ENCODE results near the gene EFHD1. TPM values are rescaled to one million over a fixed set of nuclear protein-coding genes. Genes with fewer than 3 reads are reported as not detected.
"Not testable (repeated sequence)": the region's sequence is repeated elsewhere in the genome, so short reads cannot be mapped to it uniquely, and the experiment has no call there.

EFHD1 gene
- total RNA-seq, 1 experiment from 2014 or later: 0.58 TPM

- no TSS peak for BruUV-seq (replicated peaks)
- POLR2A ChIA-PET (ENCODE audit: low non-redundant PET): interaction anchor here (0.7 kb wide), 1 partner anchor 918 kb away, joined by 7 read pairs; no protein-coding TSS in a partner anchor
- CTCF ChIA-PET: no interaction called here
Observed at GRCh38 chr2:232680006-232680405, 46.6 kb downstream of the EFHD1 start.

GRCh38 chr2:232681527-232681926 is 48.1 kb downstream of the EFHD1 start:
- ChIA-PET CTCF (interaction anchor here (1.1 kb wide), 1 partner anchor 12 kb away, joined by 3 read pairs; no protein-coding TSS in a partner anchor), POLR2A (ENCODE audit: low non-redundant PET) (no interaction called here)
- no peaks in the 10 kb centered on the region for H3K9me3 ChIP-seq (ENCODE audit: low read depth, low read length, poor library complexity, severe bottlenecking)
- H3K27me3 ChIP-seq (replicated peaks; ENCODE audit: insufficient read depth, low read depth, low read length, poor library complexity): no peaks in the 10 kb centered on the region
- TF ChIP-seq EZH2 (IDR thresholded peaks at IDR 0.05; ENCODE audit: borderline replicate concordance, low read depth, low read length, poor library complexity, severe bottlenecking) (no peak), CTCF (conservative IDR thresholded peaks at IDR 0.05; ENCODE audit: low read depth, low read length) (no peak)
- H3K4me1 ChIP-seq (ENCODE audit: insufficient read depth, low read length, poor library complexity, severe bottlenecking): no peaks in the 10 kb centered on the region
- intact Hi-C loops (cut with micrococcal nuclease; ENCODE audit: unreplicated experiment): no loop called here
- no peak overlapping the region for H3K4me3 ChIP-seq (ENCODE audit: low read depth, low read length, poor library complexity, severe bottlenecking)
- no TSS peak for BruUV-seq (replicated peaks)
- DNase-seq (ENCODE audit: low spot score): no peak
- H3K27ac ChIP-seq (ENCODE audit: low read depth, low read length, poor library complexity, severe bottlenecking): no peak overlapping the region
- H3K36me3 ChIP-seq (ENCODE audit: insufficient read depth, low read length, poor library complexity, severe bottlenecking): no peaks in the 10 kb centered on the region

More at GRCh38 chr2:232680006-232680405, 46.6 kb downstream of the EFHD1 start:
- no peak overlapping the region for H3K27ac ChIP-seq (ENCODE audit: low read depth, low read length, poor library complexity, severe bottlenecking)
- H3K4me1 ChIP-seq (ENCODE audit: insufficient read depth, low read length, poor library complexity, severe bottlenecking): no peaks in the 10 kb centered on the region
- no peaks in the 10 kb centered on the region for H3K27me3 ChIP-seq (replicated peaks; ENCODE audit: insufficient read depth, low read depth, low read length, poor library complexity)
- TF ChIP-seq EZH2 (IDR thresholded peaks at IDR 0.05; ENCODE audit: borderline replicate concordance, low read depth, low read length, poor library complexity, severe bottlenecking): no peak
- no peak for TF ChIP-seq CTCF (conservative IDR thresholded peaks at IDR 0.05; ENCODE audit: low read depth, low read length)
- no peaks in the 10 kb centered on the region for H3K36me3 ChIP-seq (ENCODE audit: insufficient read depth, low read length, poor library complexity, severe bottlenecking)
- DNase-seq (ENCODE audit: low spot score): no peak
- no peak overlapping the region for H3K4me3 ChIP-seq (ENCODE audit: low read depth, low read length, poor library complexity, severe bottlenecking)
- intact Hi-C loops (cut with micrococcal nuclease; ENCODE audit: unreplicated experiment): no loop called here
- H3K9me3 ChIP-seq (ENCODE audit: low read depth, low read length, poor library complexity, severe bottlenecking): no peaks in the 10 kb centered on the region

- H3K9me3 ChIP-seq (ENCODE audit: low read depth, low read length, poor library complexity, severe bottlenecking): no peaks in the 10 kb centered on the region
- H3K27me3 ChIP-seq (replicated peaks; ENCODE audit: insufficient read depth, low read depth, low read length, poor library complexity): no peaks in the 10 kb centered on the region
- no peak overlapping the region for H3K4me3 ChIP-seq (ENCODE audit: low read depth, low read length, poor library complexity, severe bottlenecking)
- TF ChIP-seq EZH2 (IDR thresholded peaks at IDR 0.05; ENCODE audit: borderline replicate concordance, low read depth, low read length, poor library complexity, severe bottlenecking): no peak
- no peak for TF ChIP-seq CTCF (conservative IDR thresholded peaks at IDR 0.05; ENCODE audit: low read depth, low read length)
- BruUV-seq (replicated peaks): no TSS peak
- intact Hi-C loops (cut with micrococcal nuclease; ENCODE audit: unreplicated experiment): no loop called here
- H3K36me3 ChIP-seq (ENCODE audit: insufficient read depth, low read length, poor library complexity, severe bottlenecking): no peaks in the 10 kb centered on the region
- POLR2A ChIA-PET (ENCODE audit: low non-redundant PET): no interaction called here
- CTCF ChIA-PET: interaction anchor here (0.5 kb wide), 1 partner anchor 54 kb away, joined by 9 read pairs; no protein-coding TSS in a partner anchor
- no peak overlapping the region for H3K27ac ChIP-seq (ENCODE audit: low read depth, low read length, poor library complexity, severe bottlenecking)
- H3K4me1 ChIP-seq (ENCODE audit: insufficient read depth, low read length, poor library complexity, severe bottlenecking): no peaks in the 10 kb centered on the region
- DNase-seq (ENCODE audit: low spot score): no peak
Observed at GRCh38 chr2:232683368-232683767, 50.0 kb downstream of the EFHD1 start.

- CTCF ChIA-PET; DNase-seq (ENCODE audit: low spot score); H3K4me1 ChIP-seq (ENCODE audit: insufficient read depth, low read length, poor library complexity, severe bottlenecking); H3K27ac ChIP-seq (ENCODE audit: low read depth, low read length, poor library complexity, severe bottlenecking); H3K27me3 ChIP-seq (replicated peaks; ENCODE audit: insufficient read depth, low read depth, low read length, poor library complexity); H3K9me3 ChIP-seq (ENCODE audit: low read depth, low read length, poor library complexity, severe bottlenecking); intact Hi-C loops (cut with micrococcal nuclease; ENCODE audit: unreplicated experiment); POLR2A ChIA-PET (ENCODE audit: low non-redundant PET); H3K4me3 ChIP-seq (ENCODE audit: low read depth, low read length, poor library complexity, severe bottlenecking); H3K36me3 ChIP-seq (ENCODE audit: insufficient read depth, low read length, poor library complexity, severe bottlenecking); BruUV-seq (replicated peaks): not testable (repeated sequence)
Observed at GRCh38 chr2:232685391-232685790, 52.0 kb downstream of the EFHD1 start.
